ENCODE data around the gene ADGRG7.
"Not testable (repeated sequence)": the region's sequence is repeated elsewhere in the genome, so short reads cannot be mapped to it uniquely, and the experiment has no call there.

Gene ADGRG7

GRCh38 chr3:100609305-100609704 lies at the start of gene ADGRG7:
Gene ADGRG7 (plus strand): TSS chr3:100609601. CDS start chr3:100609857, 256 bp downstream.
- DNase-seq (ENCODE audit: low read depth in 3 of 3, low spot score in 1 of 3), result no peak

DNA sequence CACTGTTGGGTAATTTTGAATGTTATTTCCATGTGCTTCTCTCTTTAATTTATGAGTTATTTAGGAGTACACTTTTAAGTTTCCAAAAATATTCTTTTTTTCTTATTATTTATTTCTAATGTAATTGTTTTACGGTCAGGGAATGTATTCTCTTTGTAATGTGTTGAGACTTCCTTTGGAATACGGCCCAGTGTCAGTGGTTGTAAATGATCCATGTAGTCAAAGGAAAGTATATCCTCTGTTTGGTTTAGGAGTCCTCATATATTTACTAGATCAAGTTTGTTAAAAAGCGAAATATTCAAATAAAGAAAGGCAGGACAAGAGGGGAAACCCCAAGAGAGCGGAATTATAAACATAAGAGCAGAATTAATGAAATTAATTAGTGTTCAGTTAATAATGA lies 49.0 kb upstream of the ADGRG7 start:
- DNase-seq (ENCODE audit: low read depth in 3 of 3, low spot score in 1 of 3), result no peak

DNA sequence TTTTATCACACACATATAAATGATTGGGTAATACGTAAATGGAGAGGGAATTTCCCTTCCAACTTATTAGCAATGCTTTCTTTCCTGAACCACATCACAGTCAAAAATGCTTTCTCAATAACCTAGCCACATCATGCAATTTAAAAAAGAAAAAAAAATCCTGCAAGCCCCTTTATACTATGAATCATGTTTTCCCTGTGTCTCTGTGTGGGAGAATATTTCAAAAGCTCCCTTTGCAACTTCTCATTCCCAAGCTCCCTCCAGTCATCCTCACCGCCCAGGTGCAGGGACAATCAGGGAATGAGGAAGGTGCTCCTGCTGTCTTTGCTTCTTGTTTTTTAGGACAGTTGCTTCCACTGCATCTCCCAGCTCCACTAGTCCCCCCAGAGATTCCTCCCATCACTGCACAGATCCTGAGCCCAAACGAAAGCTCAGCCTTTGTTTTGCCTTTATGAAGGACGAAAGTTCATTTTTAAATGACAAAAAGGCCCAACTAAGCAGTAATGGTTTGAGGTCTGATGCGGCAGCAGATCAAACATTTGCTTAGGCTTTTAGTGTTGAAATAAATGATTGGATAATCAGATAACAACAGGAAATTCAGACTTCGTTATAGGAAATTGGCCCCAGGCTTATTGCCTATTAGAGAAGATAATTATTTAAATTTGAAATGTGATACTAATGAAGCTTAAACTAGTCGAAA lies 47.8 kb upstream of the ADGRG7 start:
- no peak for DNase-seq (ENCODE audit: low read depth in 3 of 3, low spot score in 1 of 3)

DNA sequence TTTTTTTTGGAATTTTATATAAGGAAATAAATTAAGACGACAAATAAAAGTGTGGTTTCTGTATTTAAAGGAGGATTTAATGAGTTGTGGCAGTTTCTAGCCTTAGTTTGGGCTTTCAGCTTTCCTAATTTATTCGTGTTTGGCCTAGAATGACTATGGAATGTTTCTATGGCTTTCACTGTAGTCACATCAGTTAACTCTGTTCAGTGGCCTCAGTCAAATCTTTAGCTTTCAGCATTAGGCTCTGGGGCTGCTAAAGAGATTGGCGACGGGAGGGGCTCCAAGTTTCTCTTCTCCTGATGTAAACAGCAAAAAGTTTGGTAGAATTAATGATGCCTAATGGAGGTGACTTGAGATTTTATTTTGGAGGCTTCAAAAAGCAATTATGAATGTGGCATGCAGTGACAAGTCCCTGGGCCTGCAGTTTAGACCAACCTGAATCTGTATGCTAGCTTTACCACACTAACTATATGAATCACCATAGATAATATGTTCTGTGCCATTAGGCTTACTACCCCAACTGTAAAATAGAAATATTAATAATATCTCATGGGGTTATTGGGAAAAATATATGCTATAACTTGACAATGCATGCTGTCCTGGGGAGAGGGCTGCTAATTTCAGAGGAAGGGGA lies 47.1 kb upstream of the ADGRG7 start:
- DNase-seq (ENCODE audit: low read depth in 3 of 3, low spot score in 1 of 3), result no peak

- no peak for DNase-seq (ENCODE audit: low read depth in 3 of 3, low spot score in 1 of 3)
Measured at GRCh38 chr3:100563228-100563627, 46.2 kb upstream of the ADGRG7 start.

- no peak for DNase-seq (ENCODE audit: low read depth in 3 of 3, low spot score in 1 of 3)
Measured at GRCh38 chr3:100563652-100564211, 45.7 kb upstream of the ADGRG7 start.

GRCh38 chr3:100570811-100571210 lies 38.6 kb upstream of the ADGRG7 start:
- no peak for DNase-seq (ENCODE audit: low read depth in 3 of 3, low spot score in 1 of 3)

GRCh38 chr3:100574536-100574935 lies 34.9 kb upstream of the ADGRG7 start:
- DNase-seq (ENCODE audit: low read depth in 3 of 3, low spot score in 1 of 3), result no peak

DNA sequence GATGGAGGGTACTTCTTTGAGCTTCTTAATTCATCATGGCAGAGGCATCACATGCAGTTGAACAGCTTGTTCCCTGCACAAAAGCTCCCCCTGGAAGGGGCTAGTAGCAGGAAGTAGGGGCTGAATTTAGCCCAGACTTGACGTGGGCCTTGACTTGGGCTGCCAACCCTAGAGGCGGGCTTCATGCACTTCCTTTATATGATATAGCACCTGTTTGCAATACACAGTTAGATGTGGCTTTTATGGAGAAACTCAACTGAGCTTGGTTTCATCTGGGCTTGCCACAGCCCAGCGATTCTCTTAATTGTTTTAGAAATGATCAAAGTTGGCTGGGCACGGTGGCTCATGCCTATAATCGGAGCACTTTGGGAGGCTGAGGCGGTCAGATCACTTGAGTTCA lies 33.7 kb upstream of the ADGRG7 start:
- DNase-seq (ENCODE audit: low read depth in 3 of 3, low spot score in 1 of 3), result no peak

DNA sequence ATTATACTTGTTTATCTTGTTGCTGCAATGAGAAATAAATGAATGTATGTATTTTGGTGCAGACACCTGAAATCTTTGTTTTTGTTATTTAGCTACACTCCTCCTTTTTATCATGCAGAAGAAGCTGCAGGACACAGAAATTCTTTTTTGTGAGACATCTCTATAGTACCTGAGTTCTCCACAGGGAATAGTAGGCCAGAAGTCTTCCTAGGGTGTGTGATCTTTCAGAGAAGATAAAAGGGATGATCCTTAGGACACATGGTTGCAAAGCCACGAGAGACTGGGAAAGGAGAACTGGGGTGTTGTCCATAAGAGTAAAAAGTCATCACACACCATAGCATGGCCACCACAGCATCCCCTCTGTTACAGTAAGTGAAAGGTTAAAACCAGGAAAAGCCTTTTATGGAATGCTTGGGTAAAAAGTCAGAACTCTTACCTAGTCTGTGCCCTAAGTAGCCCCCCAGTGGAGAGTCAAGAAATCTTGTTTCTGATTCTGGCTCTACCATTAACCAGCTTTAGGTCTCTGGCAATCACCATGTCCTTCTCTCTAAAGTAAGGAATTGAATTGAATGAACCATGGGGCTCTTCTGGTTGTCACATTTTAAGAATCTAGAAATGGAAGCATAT lies 31.9 kb upstream of the ADGRG7 start:
- no peak for DNase-seq (ENCODE audit: low read depth in 3 of 3, low spot score in 1 of 3)

- no peak for DNase-seq (ENCODE audit: low read depth in 3 of 3, low spot score in 1 of 3)
Measured at GRCh38 chr3:100578646-100579045, 30.8 kb upstream of the ADGRG7 start.

DNA sequence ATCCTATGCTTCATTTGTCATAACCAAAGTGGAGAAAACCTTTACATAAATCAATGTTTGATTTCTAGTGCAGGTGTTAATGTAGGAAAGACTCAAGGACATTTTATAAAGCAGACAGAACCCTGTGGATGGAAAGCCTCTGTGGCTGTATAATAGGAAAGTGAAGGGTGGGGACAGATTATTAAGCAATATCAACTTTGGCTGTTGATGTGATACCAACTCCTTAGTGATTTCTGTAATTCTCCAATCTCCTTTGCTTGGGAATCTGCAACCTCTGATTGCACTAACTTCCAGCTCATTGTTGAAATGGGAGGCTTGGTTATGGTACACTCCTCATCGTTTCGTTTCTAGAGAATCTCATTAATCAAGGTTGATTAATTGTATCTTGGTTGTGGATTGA lies 29.3 kb upstream of the ADGRG7 start:
- DNase-seq (ENCODE audit: low read depth in 3 of 3, low spot score in 1 of 3), result no peak

- DNase-seq (ENCODE audit: low read depth in 3 of 3, low spot score in 1 of 3), result no peak
Measured at GRCh38 chr3:100581650-100582049, 27.8 kb upstream of the ADGRG7 start.

DNA sequence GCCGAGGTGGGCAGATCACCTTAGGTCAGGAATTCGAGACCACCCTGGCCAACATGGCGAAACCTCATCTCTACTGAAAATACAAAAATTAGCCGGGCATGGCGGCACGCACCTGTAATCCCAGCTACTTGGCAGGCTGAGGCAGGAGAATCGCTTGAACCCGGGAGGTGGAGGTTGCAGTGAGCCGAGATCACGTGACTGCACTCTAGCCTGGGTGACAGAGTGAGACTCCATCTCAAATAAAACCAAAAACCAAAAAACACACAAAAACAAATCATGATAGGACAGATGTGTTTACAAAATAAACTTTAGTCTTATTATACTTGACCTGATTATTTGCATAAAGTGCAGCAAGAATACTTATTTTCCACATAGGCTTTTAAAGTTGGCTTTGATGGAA lies 27.2 kb upstream of the ADGRG7 start:
- not testable (repeated sequence) for DNase-seq (ENCODE audit: low read depth in 3 of 3, low spot score in 1 of 3)

DNA sequence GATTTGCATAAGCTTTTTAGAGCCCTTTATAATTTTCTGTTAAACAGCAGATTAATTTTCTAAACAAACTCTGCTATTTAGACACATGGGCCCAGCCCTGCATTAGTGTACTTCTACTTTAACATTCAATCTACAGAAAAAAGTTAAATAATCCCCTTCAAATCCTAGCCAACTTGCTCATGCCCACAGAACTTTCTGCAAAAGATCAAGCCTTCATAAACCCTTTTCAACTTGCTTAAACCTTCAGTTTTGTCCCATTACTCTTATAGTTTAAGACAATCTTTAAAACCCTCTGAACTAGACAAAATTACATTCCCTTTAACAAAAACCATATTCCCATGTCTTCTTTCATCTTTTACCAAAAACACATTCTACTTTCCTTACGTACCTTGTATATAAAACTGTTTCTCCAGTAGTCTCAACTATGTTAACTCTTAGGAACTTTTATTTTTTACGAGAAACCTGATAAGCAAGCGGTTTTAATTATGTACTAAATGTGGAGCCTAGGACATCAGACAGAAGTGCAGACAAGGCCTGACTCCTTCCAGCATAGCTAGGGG lies 25.2 kb upstream of the ADGRG7 start:
- no peak for DNase-seq (ENCODE audit: low read depth in 3 of 3, low spot score in 1 of 3)

DNA sequence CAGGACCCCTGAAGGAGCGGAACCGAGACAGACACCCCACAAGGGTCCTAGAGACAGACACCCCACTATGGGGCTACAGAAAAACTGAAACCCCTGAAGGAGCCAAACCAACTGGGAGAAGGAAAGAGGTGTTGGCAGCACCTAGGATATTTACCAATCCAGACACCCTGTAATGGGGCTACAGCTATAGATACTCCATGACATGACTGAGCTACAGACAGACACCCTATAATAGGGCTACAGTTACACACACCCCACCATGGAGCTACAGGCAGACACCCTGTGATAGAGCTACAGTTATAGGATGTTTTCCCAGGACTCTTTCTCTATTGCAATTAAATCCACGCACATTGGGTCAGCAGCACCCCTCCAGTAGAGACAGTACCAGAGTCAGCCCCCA lies 22.6 kb upstream of the ADGRG7 start:
- DNase-seq (ENCODE audit: low read depth in 3 of 3, low spot score in 1 of 3), result no peak

DNA sequence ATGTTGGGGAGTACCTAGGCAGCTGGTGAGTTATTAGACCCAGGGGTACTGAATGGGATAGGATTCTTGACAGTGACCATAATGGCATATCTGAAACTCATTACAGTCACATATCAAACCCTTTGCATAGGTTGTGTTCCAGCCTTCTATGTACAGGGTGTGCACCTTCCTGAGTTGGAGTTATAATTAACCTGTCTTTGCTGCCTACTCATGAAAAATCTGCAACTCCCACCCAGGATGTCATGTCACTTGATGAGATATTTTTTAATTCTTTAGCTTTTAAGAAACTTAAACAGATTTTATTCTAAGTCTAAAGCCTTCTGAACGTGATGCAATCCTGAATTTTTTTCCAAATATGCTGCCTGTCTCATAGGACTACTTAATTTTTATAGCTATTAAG lies 21.1 kb upstream of the ADGRG7 start:
- no peak for DNase-seq (ENCODE audit: low read depth in 3 of 3, low spot score in 1 of 3)

DNA sequence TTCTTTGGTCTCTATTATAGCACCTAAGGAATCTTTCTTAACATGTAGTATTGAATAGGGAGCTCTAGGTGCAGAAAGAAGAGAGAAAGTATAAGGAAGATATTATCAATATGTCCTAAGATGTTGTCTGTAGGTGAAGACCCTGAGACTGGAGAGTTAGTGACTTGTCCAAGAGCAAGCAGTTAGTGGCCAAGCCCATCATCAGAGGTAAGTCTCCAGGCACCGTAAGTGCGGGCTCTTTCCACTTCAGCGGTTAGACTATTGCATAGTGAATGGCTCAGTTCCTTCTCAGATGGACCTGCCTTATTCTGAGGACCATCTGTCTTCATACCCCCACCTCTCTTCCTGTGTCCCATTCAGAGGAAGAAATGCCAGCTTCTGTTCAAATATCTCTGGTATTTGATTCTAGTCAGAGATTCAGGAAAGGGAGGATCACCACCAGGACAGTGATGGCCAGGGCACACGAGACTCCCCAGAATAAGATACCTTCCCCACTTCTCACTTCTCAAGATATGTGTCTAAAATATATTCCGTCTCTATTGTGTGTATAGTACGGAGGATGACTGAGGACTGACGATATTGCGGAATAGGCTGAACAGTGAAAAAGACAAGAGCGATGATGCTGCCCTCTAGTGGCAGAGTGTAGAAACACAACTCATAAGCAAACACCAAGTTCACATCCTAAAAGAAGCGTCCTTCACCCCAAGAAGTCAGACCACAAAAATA lies 19.1 kb upstream of the ADGRG7 start:
- peak in 2 of 3 donors; percentile 9 to 24 for DNase-seq (ENCODE audit: low read depth in 3 of 3, low spot score in 1 of 3)

DNA sequence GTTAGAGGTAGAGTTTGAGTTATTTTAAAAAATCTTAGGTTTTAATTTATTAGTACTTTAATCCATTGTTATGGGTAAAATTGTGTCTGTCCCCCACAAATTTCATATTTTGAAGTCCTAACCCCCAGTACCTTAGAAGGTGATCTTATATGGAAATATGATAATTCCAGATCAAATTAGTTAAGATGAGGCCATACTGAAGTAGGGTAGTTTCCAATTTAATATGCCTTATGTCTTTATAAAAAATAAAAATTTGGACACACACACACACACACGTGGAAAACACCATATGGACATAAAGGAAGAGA lies 18.6 kb upstream of the ADGRG7 start:
- DNase-seq (ENCODE audit: low read depth in 3 of 3, low spot score in 1 of 3), result no peak

DNA sequence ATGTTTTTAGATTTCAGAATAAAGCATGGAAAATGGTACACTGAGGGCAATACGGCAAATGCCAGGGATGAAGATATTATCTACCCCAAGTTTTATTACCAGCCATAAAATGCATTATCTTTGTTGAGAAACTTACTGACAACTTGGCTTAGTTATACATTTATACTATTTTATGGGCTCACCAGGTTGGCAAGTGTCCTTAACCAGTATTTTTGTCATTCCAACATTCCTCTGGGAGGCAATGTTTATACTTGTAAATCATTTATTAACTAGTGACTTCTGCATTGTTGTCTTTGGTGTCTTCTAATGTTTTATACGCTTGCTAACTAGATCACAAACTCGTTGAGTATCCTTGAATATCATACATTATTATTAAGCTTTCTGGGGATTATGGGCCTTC lies 18.0 kb upstream of the ADGRG7 start:
- no peak for DNase-seq (ENCODE audit: low read depth in 3 of 3, low spot score in 1 of 3)

Data from stimulated activated CD4-positive, alpha-beta T cell treated with anti-CD3 and anti-CD28 coated beads, TNF-alpha, amount 100 ng/mL, for 1 hour (primary cell).